Ramos (cell line): ENCODE data around the gene PCDHGA7.
"Not testable (repeated sequence)": the region's sequence is repeated elsewhere in the genome, so short reads cannot be mapped to it uniquely, and the experiment has no call there.

Experiments
- in situ Hi-C: fragments of 300-500 bp; cut with MboI; formaldehyde crosslinking; loops from one replicate; pipeline ENCODE4 v1.14.3; 2022; ENCODE audit warnings: low sequenced_read_pairs; ENCODE audit not compliant: unreplicated experiment

Gene PCDHGA7

GRCh38 chr5:141366016-141366896, 16.3 kb upstream of the PCDHGA7 start:
- in situ Hi-C loops = no loop called here

GRCh38 chr5:141369994-141370848, 12.3 kb upstream of the PCDHGA7 start, which contains the start of gene PCDHGB3:
PCDHGB3 (plus strand) TSS chr5:141370242; CDS start chr5:141370395, 153 bp downstream.
- in situ Hi-C loops = no loop called here

GRCh38 chr5:141371572-141372475, 10.7 kb upstream of the PCDHGA7 start:
- in situ Hi-C loops = no loop called here

- in situ Hi-C loops = no loop called here
These were observed 8.7 kb upstream of the PCDHGA7 start, which contains the start of gene PCDHGA6 for GRCh38 chr5:141373673-141374317. PCDHGA6 (plus strand) TSS chr5:141373891; CDS start chr5:141374084, 193 bp downstream.

- in situ Hi-C loops = no loop called here
These were observed 7.9 kb upstream of the PCDHGA7 start for GRCh38 chr5:141374627-141375026.

GRCh38 chr5:141375444-141376155, 6.9 kb upstream of the PCDHGA7 start:
- in situ Hi-C loops = not testable (repeated sequence)

- in situ Hi-C loops = no loop called here
These were observed 803 bp downstream of the PCDHGA7 start for GRCh38 chr5:141383345-141383744.

GRCh38 chr5:141384471-141385267, 2.1 kb downstream of the PCDHGA7 start:
- in situ Hi-C loops = no loop called here

- in situ Hi-C loops = not testable (repeated sequence)
These were observed 5.2 kb downstream of the PCDHGA7 start, which contains the start of gene PCDHGB4 for GRCh38 chr5:141387557-141388311. PCDHGB4 (plus strand) TSS chr5:141387698; CDS start chr5:141387885, 187 bp downstream.

- in situ Hi-C loops = no loop called here
These were observed 6.1 kb downstream of the PCDHGA7 start for GRCh38 chr5:141388661-141389060.

GRCh38 chr5:141389153-141390042, 6.9 kb downstream of the PCDHGA7 start:
- in situ Hi-C loops = no loop called here

GRCh38 chr5:141392429-141393198, 10.1 kb downstream of the PCDHGA7 start, which contains the start of gene PCDHGA8:
PCDHGA8 (plus strand) TSS chr5:141392633; CDS start chr5:141392814, 181 bp downstream.
- in situ Hi-C loops = no loop called here

GRCh38 chr5:141393267-141393666, 10.7 kb downstream of the PCDHGA7 start:
- in situ Hi-C loops = no loop called here

GRCh38 chr5:141394401-141395187, 12.1 kb downstream of the PCDHGA7 start:
- in situ Hi-C loops = not testable (repeated sequence)
